ENCODE data around the gene HELQ.

HELQ gene

DNA sequence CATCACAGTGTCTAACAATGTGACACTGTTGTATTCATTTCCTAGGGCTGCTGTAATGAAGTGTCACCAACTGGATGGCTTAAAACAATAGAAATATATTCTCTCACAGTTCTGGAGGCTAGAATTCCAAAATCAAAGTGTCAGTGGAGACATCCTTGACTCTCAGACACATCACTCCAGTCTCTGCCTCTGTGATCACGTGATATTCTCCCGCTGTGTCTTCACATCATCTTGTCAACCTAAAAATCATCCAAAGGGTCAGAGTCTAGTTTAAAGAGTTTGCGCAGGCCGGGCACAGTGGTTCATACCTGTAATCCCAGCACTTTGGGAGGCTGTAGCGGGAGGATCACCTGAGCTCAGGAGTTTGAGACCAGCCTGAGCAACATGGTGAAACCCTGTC lies 84.4 kb downstream of the HELQ start:
- in situ Hi-C loops (cut with MboI; ENCODE audit: low sequenced_read_pairs): no loop called here

DNA sequence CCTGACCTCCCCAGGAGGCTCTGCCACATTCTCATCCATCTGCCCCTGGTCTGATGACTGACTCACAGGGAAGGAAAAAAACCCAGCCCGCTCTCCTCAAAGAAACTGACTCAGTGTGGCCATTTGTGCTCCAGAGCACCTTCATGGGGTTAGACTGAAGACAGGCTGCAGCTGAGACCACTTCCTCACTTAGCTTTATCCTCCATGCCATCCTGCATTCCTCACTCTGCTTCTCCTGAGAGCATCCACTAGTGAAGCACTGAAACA lies 85.0 kb downstream of the HELQ start:
- in situ Hi-C loops (cut with MboI; ENCODE audit: low sequenced_read_pairs): no loop called here

DNA sequence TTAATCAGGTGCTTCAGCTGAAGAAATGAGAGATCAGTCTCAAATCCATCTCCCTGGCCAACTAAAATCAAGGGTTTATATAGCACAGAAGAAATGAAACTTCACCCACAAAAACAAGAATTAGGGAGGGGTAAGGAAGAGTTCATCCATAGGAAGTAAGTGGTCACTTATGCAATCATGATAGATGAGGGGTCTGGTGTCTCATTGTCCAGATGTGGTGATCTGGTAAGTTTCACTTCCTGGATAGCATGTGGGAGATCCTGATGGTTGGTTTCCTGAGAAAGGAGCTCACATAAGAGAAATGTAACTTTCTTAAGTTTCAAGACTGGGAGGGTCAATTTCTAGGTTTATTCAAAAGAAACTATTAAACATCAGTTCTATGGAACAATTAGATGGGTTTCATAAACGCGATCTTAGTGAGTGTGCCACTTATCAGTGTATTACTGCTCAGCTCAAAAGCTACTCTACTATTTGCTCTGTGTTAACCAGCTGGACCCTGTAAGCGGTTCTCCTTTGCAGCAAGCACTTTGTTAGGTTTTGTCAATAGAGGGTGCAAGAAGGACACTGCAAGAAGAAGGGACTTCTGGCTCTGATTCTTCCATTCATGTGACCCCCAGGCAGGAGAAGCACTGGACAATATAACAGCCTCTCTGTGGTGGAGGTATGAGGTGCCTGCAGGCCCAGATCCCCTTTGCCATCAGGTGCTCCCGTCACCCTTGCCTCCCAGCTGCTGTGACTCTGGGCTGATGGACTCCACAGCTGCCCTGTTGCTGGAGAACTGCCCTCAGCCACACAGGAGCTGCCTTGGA lies 85.6 kb downstream of the HELQ start:
- in situ Hi-C loops (cut with MboI; ENCODE audit: low sequenced_read_pairs): no loop called here

DNA sequence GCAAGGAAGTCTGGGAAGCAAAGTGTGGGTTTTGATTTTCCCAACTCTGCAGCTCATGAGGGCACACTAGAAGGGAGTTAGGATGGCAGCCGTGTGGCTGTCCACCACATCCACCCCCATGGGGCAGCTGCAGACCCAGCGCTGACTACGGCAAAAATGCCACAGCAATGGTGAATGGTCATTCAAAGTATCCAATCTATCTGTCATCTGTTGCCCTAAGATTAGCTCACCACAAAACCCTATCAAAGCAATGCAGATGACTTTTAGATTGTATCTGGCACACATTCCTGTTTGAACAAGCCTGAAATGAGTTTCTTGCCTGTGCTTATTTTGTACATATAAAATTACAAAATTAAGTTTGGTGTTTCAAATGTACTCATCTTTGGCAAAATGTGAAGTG lies 91.3 kb downstream of the HELQ start:
- in situ Hi-C loops (cut with MboI; ENCODE audit: low sequenced_read_pairs): no loop called here

DNA sequence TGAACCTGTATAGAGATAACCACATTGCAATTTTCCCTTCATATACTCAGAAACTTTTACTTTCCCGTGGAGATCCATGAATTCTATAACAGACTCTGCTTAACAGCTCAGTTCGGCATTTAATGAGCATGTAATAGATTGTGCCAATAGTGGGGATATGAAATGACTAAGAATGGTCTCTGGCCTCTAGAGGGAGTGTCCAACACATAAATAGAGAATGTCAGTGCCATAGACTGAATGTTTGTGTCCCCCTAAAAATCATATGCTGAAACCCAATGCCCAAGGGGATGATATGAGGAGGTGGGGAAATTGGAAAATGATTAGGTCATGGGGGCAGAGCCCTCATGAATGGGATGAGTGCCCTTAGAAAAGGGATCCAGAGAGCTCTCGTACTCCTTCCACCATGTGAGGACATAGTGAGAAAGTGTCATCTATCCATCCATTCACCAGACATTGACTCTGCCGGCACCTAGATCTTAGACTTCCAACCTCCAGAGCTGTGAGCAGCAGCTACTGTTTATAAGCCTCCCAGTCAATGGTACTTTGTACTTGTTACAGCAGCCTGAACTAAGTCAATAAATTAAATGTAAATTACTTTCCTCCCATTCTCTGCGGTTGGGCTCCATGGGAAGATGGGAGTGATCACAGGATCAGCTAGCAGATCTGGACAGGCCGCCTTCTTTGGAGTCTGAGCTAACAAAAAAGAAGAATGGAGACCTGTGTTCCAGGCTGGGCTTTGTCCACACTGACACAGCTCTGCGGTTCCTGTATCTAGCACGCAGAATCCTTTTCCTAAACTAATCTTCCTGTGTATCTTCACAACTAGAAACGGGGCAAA lies 92.9 kb downstream of the HELQ start:
- in situ Hi-C loops (cut with MboI; ENCODE audit: low sequenced_read_pairs): no loop called here

DNA sequence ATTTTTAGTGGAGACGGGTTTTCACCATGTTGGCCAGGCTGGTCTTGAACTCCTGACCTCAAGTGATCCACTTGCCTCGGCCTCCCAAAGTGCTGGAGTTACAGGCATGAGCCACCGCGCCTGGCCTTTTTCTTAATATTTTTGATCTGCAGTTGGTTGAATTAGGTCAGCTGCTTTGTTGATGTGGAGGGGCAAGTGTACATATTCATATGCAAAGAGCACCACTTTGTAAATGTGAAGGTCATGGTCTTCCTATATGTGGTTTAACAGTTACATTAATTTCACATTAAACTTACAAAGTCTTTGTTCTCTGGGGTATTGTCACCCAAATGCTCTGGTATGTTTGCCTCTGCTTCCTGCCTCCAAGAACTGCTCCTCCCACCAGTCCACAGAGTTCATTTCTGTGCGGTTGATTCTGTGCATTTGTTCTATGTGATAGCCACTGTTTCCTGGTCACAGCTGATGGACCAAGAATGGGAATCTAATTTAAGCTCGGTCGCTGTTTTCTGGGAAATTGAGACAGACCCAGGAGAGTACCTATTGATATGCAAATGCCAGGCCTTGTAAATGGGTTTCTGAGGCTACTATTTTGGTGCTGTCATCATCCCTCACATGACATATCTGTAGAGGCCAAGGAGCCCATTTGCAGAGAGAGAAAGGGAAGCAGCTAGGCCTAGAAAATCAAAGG lies 94.1 kb downstream of the HELQ start:
- in situ Hi-C loops (cut with MboI; ENCODE audit: low sequenced_read_pairs): no loop called here

DNA sequence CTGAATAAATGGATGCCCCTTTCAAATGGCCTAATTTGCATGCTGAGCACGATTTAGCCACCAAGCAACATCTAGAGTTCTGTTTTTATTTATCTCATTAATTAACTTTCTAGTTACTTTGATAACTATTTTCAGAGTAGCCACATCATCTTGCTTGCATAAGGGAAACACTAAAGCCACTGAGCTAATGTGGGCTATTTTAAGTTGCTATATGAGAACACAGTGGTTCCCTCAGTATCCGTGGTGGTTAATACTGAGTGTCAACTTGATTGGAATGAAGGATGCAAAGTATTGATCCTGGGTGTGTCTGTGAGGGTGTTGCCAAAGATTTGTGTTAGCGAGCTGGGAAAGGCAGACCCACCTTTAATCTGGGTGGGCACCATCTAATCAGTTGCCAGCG lies 95.6 kb downstream of the HELQ start:
- in situ Hi-C loops (cut with MboI; ENCODE audit: low sequenced_read_pairs): no loop called here

DNA sequence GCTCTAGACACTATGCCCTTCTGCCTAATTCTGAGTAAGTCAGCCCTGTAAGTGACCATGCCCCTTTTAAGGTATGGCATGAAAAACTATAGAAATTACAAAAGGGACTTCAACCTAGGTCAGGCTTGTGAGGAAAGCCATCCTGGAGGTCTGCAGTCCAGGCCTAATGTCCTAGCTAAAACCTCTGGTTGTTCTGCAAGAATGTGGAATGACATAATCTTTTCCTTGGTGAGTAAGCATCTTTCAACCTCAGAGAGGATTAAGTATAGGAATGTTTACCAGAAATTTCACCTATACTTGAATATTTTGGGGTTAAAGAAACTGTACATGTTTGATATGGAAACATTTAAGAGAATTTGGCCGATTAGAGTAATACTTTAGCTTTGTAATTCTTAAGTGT lies 97.2 kb downstream of the HELQ start:
- in situ Hi-C loops (cut with MboI; ENCODE audit: low sequenced_read_pairs): no loop called here
